ENCODE results near the gene KRT86. TPM values are rescaled to one million over a fixed set of nuclear protein-coding genes. Genes with fewer than 3 reads are reported as not detected.
A peak's percentile ranks its signal among the peaks of the same experiment; 100 is the strongest.

KRT86 gene
- polyA plus RNA-seq, 1 donor (not counting 4 experiments of a cell fraction or from before 2014, with no cell fraction given), result not detected

DNA sequence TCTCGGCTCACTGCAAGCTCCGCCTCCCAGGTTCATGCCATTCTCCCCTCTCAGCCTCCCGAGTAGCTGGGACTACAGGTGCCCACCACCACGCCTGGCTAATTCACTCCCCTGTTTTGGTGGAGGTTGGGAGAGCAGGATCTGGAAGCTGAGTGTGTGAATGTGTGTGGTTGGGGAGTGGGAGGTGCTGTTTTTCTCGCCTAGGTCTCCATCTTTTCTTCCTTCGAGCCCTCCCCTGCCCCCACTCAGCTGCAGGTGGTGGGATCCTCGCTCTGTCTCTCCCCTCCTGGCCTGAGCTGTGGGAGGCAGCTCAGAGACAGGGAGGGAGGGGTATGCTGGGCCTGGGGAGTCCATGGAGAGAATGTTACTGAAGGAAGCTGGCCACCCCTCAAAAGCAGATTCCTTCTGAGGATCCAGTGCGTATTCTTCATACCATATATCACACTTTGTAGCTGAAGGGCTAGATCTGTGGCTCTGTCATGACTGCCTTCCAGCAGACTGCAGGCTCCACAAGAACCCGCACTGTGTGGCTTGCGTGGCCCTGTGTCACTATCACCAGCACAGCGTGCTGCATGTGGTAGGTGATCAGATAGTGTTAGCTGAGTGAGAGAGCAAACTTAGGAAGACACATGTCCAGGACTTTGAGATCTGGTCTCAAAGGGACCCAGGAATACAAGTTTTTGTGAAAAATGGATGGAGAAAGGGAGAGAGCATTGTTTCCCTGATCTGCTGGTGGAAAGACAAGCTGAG, 44.0 kb downstream of the KRT86 start:
- Histone ChIP-seq H3K4me1 (ENCODE audit: control insufficient read depth, extremely low read depth, insufficient read depth, low read length) (no peaks in the 10 kb centered on the region), H3K9me1 (ENCODE audit: control insufficient read depth, extremely low read depth, insufficient read depth, low read length) (no peaks in the 10 kb centered on the region), H3K27me3 (ENCODE audit: control insufficient read depth, extremely low read depth, insufficient read depth, low read length) (peaks cover 15% of the 10 kb centered on the region), H4K20me1 (ENCODE audit: control insufficient read depth, extremely low read depth, insufficient read depth, low read length) (no peaks in the 10 kb centered on the region), H3K79me2 (ENCODE audit: control insufficient read depth, insufficient read depth, low read length) (no peaks in the 10 kb centered on the region), H3K4me2 (ENCODE audit: control insufficient read depth, extremely low read depth, insufficient read depth, low read depth, low read length) (no peak overlapping the region), H3K9me3 (ENCODE audit: control insufficient read depth, low read depth, low read length) (no peaks in the 10 kb centered on the region), H2AFZ (ENCODE audit: control insufficient read depth, low read length) (no peak overlapping the region), H3K36me3 (ENCODE audit: control insufficient read depth in 2 of 2, extremely low read depth in 1 of 2, insufficient read depth in 2 of 2, low read length in 2 of 2) (no peaks in the 10 kb centered on the region), H3K4me3 (ENCODE audit: control insufficient read depth in 2 of 3, extremely low read depth in 1 of 3, insufficient read depth in 2 of 3, low read depth in 1 of 3, low read length in 3 of 3) (no peak overlapping the region), H3K9ac (ENCODE audit: control insufficient read depth, extremely low read depth, insufficient read depth, low read length) (no peak overlapping the region), H3K27ac (ENCODE audit: control insufficient read depth, insufficient read depth, low read length) (no peak overlapping the region)
- no peak for FAIRE-seq
- DNase-seq (ENCODE audit: low read depth, low spot score), result no peak
- dilution Hi-C loops (cut with MboI; ENCODE audit: extremely low pct_ligation_motif_present, low sequenced_read_pairs), result no loop called here
- TF ChIP-seq, protein P1, sequence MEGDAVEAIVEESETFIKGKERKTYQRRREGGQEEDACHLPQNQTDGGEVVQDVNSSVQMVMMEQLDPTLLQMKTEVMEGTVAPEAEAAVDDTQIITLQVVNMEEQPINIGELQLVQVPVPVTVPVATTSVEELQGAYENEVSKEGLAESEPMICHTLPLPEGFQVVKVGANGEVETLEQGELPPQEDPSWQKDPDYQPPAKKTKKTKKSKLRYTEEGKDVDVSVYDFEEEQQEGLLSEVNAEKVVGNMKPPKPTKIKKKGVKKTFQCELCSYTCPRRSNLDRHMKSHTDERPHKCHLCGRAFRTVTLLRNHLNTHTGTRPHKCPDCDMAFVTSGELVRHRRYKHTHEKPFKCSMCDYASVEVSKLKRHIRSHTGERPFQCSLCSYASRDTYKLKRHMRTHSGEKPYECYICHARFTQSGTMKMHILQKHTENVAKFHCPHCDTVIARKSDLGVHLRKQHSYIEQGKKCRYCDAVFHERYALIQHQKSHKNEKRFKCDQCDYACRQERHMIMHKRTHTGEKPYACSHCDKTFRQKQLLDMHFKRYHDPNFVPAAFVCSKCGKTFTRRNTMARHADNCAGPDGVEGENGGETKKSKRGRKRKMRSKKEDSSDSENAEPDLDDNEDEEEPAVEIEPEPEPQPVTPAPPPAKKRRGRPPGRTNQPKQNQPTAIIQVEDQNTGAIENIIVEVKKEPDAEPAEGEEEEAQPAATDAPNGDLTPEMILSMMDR (optimal IDR thresholded peaks at IDR 0.05 in 1 of 3, IDR thresholded peaks at IDR 0.05 in 1 of 3, conservative IDR thresholded peaks at IDR 0.05 in 1 of 3; ENCODE audit: extremely low read depth in 1 of 3, insufficient read depth in 2 of 3, low read length in 3 of 3), result no peak
- TF ChIP-seq EZH2 (IDR thresholded peaks at IDR 0.05; ENCODE audit: low read length), result no peak

DNA sequence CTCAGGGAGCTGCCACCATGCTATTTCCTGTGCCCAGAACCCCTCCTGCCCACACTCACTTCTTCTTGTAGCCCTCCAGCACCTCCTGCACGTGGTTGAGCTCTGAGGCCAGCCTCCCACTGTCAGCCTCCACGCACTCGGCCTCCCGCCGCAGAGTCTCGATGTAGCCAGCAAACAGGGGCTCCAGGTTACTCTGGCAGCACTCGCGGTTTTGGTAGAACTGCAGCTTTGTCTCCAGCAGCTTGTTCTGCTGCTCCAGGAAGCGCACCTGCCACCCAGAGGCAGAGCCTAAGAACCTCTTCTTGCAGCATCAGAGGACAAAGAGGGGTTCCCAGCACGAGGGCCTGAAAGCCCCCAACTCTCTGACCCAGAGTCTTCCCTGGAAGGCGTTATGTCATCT, 44.7 kb downstream of the KRT86 start:
- no peaks in the 10 kb centered on the region for H3K36me3 ChIP-seq (ENCODE audit: control insufficient read depth in 2 of 2, extremely low read depth in 1 of 2, insufficient read depth in 2 of 2, low read length in 2 of 2)
- H3K79me2 ChIP-seq (ENCODE audit: control insufficient read depth, insufficient read depth, low read length), result no peaks in the 10 kb centered on the region
- H3K9me3 ChIP-seq (ENCODE audit: control insufficient read depth, low read depth, low read length), result no peaks in the 10 kb centered on the region
- no peak overlapping the region for H3K4me3 ChIP-seq (ENCODE audit: control insufficient read depth in 2 of 3, extremely low read depth in 1 of 3, insufficient read depth in 2 of 3, low read depth in 1 of 3, low read length in 3 of 3)
- no peak overlapping the region for H3K4me2 ChIP-seq (ENCODE audit: control insufficient read depth, extremely low read depth, insufficient read depth, low read depth, low read length)
- H3K4me1 ChIP-seq (ENCODE audit: control insufficient read depth, extremely low read depth, insufficient read depth, low read length), result no peaks in the 10 kb centered on the region
- H2AFZ ChIP-seq (ENCODE audit: control insufficient read depth, low read length), result no peak overlapping the region
- H3K9me1 ChIP-seq (ENCODE audit: control insufficient read depth, extremely low read depth, insufficient read depth, low read length), result no peaks in the 10 kb centered on the region
- TF ChIP-seq, protein P1 (optimal IDR thresholded peaks at IDR 0.05 in 1 of 3, IDR thresholded peaks at IDR 0.05 in 1 of 3, conservative IDR thresholded peaks at IDR 0.05 in 1 of 3; ENCODE audit: extremely low read depth in 1 of 3, insufficient read depth in 2 of 3, low read length in 3 of 3), result peak in 2 of 3 experiments; percentile 31 to 37
- no peak for TF ChIP-seq EZH2 (IDR thresholded peaks at IDR 0.05; ENCODE audit: low read length)
- dilution Hi-C loops (cut with MboI; ENCODE audit: extremely low pct_ligation_motif_present, low sequenced_read_pairs), result no loop called here
- peaks cover 12% of the 10 kb centered on the region for H3K27me3 ChIP-seq (ENCODE audit: control insufficient read depth, extremely low read depth, insufficient read depth, low read length)
- H3K9ac ChIP-seq (ENCODE audit: control insufficient read depth, extremely low read depth, insufficient read depth, low read length), result no peak overlapping the region
- FAIRE-seq, result no peak
- no peaks in the 10 kb centered on the region for H4K20me1 ChIP-seq (ENCODE audit: control insufficient read depth, extremely low read depth, insufficient read depth, low read length)
- DNase-seq (ENCODE audit: low read depth, low spot score), result no peak
- H3K27ac ChIP-seq (ENCODE audit: control insufficient read depth, insufficient read depth, low read length), result no peak overlapping the region

Measured in keratinocyte (primary cell).